K562 (cell line): Measurements from ENCODE around the gene SLC8A2. TPM values are rescaled to one million over a fixed set of nuclear protein-coding genes. Genes with fewer than 3 reads are reported as not detected.

Source experiments
- ATAC-seq: fragments of 200-7000 bp; cut with Tn5 transposase; 3 replicates; pipeline ENCODE4 v1.9.1; 2020; ENCODE audit warnings: moderate library complexity
- BruUV-seq: library from RNA; stranded (reverse); fragments of 400-500 nt; replicated peaks from 2 replicates; lab custom pipeline; 2021; lab: Mats Ljungman, UMichigan
- CTCF ChIA-PET: fragments of 300-600 bp; formaldehyde crosslinking; extraction: SDS; loops from one replicate; lab custom pipeline; 2021; ENCODE audit warnings: low intra/inter-chr PET ratio; lab: Yijun Ruan, JAX
- POLR2A ChIA-PET: fragments of 300-600, 350-650 bp; sonication (Branson Sonifier 250); formaldehyde crosslinking; extraction: SDS; loops from one replicate; lab custom pipeline; 2021; ENCODE audit warnings: antibody characterized with exemption, inconsistent platforms; lab: Yijun Ruan, JAX
- DNase-seq, 4 experiments: peaks; one replicate each; pipeline versions ENCODE4 v3.0.0 to v3.0.0-alpha.2; 2011 to 2018; ENCODE audit warnings: low spot score in 3 of 4, mixed read lengths in 3 of 4; ENCODE audit errors: extremely low read depth in 1 of 4
- FAIRE-seq: peaks from 2 replicates; lab custom pipeline; 2011; peaks lifted over from hg19 to GRCh38; lab: Jason Lieb, UNC
- H2AFZ ChIP-seq: 2 replicates; pipeline ENCODE4 v1.6.0; 2011; ENCODE audit warnings: low read depth, low read length, control low read depth, inconsistent platforms
- H3K27ac ChIP-seq: fragments of 200-600 bp; 3 replicates; pipeline ENCODE4 v1.8.0; 2011; ENCODE audit warnings: low read depth, mild to moderate bottlenecking, control low read depth, inconsistent platforms, low read length, moderate library complexity, mixed read lengths; ENCODE audit errors: extremely low read depth
- H3K27me3 ChIP-seq, 2 experiments: fragments of 300-600 bp in 1 of 2; 2 replicates in 1 of 2; 3 replicates in 1 of 2; pipeline versions ENCODE4 v1.6.0 to v1.8.0; 2011; ENCODE audit warnings: inconsistent platforms in 2 of 2, low read length in 2 of 2, mild to moderate bottlenecking in 1 of 2, mixed read lengths in 1 of 2, moderate library complexity in 1 of 2; ENCODE audit not compliant: control insufficient read depth in 2 of 2, insufficient read depth in 2 of 2
- H3K36me3 ChIP-seq: fragments of 300-600 bp; 3 replicates; pipeline ENCODE4 v1.8.0; 2011; ENCODE audit warnings: mild to moderate bottlenecking, low read length, inconsistent platforms; ENCODE audit not compliant: control insufficient read depth, insufficient read depth
- H3K4me1 ChIP-seq, 2 experiments: fragments of 200-600 bp in 1 of 2; replicated peaks in 1 of 2; 2 replicates in 1 of 2; 3 replicates in 1 of 2; pipeline versions ENCODE4 v1.5.1 to v1.8.0; 2011; ENCODE audit warnings: inconsistent platforms in 2 of 2, low read length in 2 of 2, mild to moderate bottlenecking in 1 of 2, mixed read lengths in 1 of 2, moderate library complexity in 1 of 2; ENCODE audit not compliant: control insufficient read depth in 2 of 2, insufficient read depth in 2 of 2
- H3K4me2 ChIP-seq: 2 replicates; pipeline ENCODE4 v1.6.1; 2011; ENCODE audit warnings: low read length, control low read depth, inconsistent platforms, mixed read lengths; ENCODE audit not compliant: insufficient read depth
- H3K4me3 ChIP-seq: fragments of 200-600 bp; sonication (generic), shearing (Covaris generic); 2 replicates; pipeline ENCODE4 v1.5.1; 2016; ENCODE audit warnings: control low read depth, inconsistent platforms
- H3K79me2 ChIP-seq: fragments of 200-600 bp; 3 replicates; pipeline ENCODE4 v1.8.0; 2011; ENCODE audit warnings: low read length, inconsistent platforms; ENCODE audit not compliant: control insufficient read depth, insufficient read depth
- H3K9ac ChIP-seq, 2 experiments: 2 replicates each; pipeline versions ENCODE4 v1.6.0 to v1.6.1; 2011; ENCODE audit warnings: low read depth in 2 of 2, low read length in 2 of 2, control low read depth in 1 of 2, inconsistent platforms in 1 of 2, mild to moderate bottlenecking in 1 of 2, mixed read lengths in 1 of 2; ENCODE audit not compliant: insufficient read depth in 1 of 2
- H3K9me1 ChIP-seq: one replicate; pipeline ENCODE4 v1.6.0; 2011; ENCODE audit warnings: inconsistent platforms, mild to moderate bottlenecking, low read length, moderate library complexity; ENCODE audit not compliant: control insufficient read depth, insufficient read depth
- H3K9me3 ChIP-seq: replicated peaks from 2 replicates; pipeline ENCODE4 v1.5.1; 2011; ENCODE audit warnings: low read depth, low read length, inconsistent platforms; ENCODE audit not compliant: control insufficient read depth, insufficient read depth
- H4K20me1 ChIP-seq: replicated peaks from 2 replicates; pipeline ENCODE4 v1.6.1; 2011; ENCODE audit warnings: low read length, inconsistent platforms, mixed read lengths; ENCODE audit not compliant: control insufficient read depth, insufficient read depth
- BHLHE40 ChIP-seq: IDR thresholded peaks from 2 replicates; pipeline ENCODE4 v1.6.1; 2011; ENCODE audit warnings: low read length, improper control_type of control experiment
- CBFB ChIP-seq: sonication (generic); formaldehyde crosslinking; IDR thresholded peaks from 2 replicates; pipeline ENCODE4 v1.4.0; 2020; ENCODE audit warnings: mild to moderate bottlenecking, missing genetic modification reagents
- ETV6 ChIP-seq, 3 experiments: fragments of 150-350 bp in 1 of 3; sonication (generic) in 1 of 3; formaldehyde crosslinking in 1 of 3; IDR thresholded peaks; 2 replicates each; pipeline versions ENCODE4 v1.6.1 to v1.8.0; 2014 to 2022; ENCODE audit warnings: borderline replicate concordance in 2 of 3, low read depth in 2 of 3, antibody characterized with exemption in 1 of 3, low read length in 1 of 3, mild to moderate bottlenecking in 1 of 3, missing genetic modification reagents in 1 of 3
- IFI16 ChIP-seq: fragments of 250-450 bp; sonication (Bioruptor Pico); IDR thresholded peaks from 2 replicates; pipeline ENCODE4 v2.1.2; 2022; ENCODE audit warnings: mild to moderate bottlenecking, inconsistent platforms
- KDM1A ChIP-seq, 2 experiments: fragments of 450-650 bp; IDR thresholded peaks; 2 replicates each; pipeline ENCODE4 v1.6.1; 2016; ENCODE audit warnings: mild to moderate bottlenecking in 2 of 2
- MAX ChIP-seq: sonication (generic); formaldehyde crosslinking; IDR thresholded peaks from 2 replicates; pipeline ENCODE4 v1.9.0; 2022; ENCODE audit warnings: mild to moderate bottlenecking, missing genetic modification reagents
- MITF ChIP-seq: IDR thresholded peaks from 2 replicates; pipeline ENCODE4 v1.6.1; 2014; ENCODE audit warnings: antibody characterized with exemption
- NRF1 ChIP-seq, 2 experiments: fragments of 450-650 bp; IDR thresholded peaks in 1 of 2; conservative IDR thresholded peaks in 1 of 2; 2 replicates each; pipeline ENCODE4 v1.6.1; 2014; ENCODE audit warnings: mild to moderate bottlenecking in 2 of 2
- YY1 ChIP-seq, 3 experiments: IDR thresholded peaks; 2 replicates each; pipeline ENCODE4 v1.6.1; 2011; ENCODE audit warnings: low read length in 2 of 3, mild to moderate bottlenecking in 2 of 3, moderate library complexity in 2 of 3, borderline replicate concordance in 1 of 3, control low read depth in 1 of 3, low read depth in 1 of 3; ENCODE audit not compliant: insufficient read depth in 3 of 3, insufficient replicate concordance in 2 of 3, control insufficient read depth in 1 of 3, insufficient read length in 1 of 3; ENCODE audit errors: extremely low read depth in 1 of 3
- ZNF639 ChIP-seq, 2 experiments: fragments of 200-800 bp in 1 of 2; sonication (Bioruptor generic) in 1 of 2; sonication (generic) in 1 of 2; formaldehyde crosslinking in 1 of 2; IDR thresholded peaks in 1 of 2; conservative IDR thresholded peaks in 1 of 2; 2 replicates each; pipeline versions ENCODE4 v1.5.0 to v1.6.1; 2016 to 2020; ENCODE audit warnings: missing compliant biosample characterization in 1 of 2, missing genetic modification characterization in 1 of 2, missing genetic modification reagents in 1 of 2
- WGBS: fragments of 100-300 bp; shearing (Covaris generic); methylation state at CpG from one replicate; pipeline ENCODE4 v1.1.6; 2016; ENCODE audit warnings: low coverage, mixed read lengths; ENCODE audit not compliant: insufficient coverage; ENCODE audit errors: missing lambda C conversion rate; 5-methylcytosine and 5-hydroxymethylcytosine counted together
- in situ Hi-C: fragments of 300-500 bp; cut with MboI; formaldehyde crosslinking; loops from 4 replicates; pipeline ENCODE4 v1.15.0; 2018; ENCODE audit warnings: inconsistent platforms, mixed read lengths
- intact Hi-C: fragments of 100-400 bp; cut with micrococcal nuclease; formaldehyde crosslinking; loops from 2 replicates; pipeline ENCODE4 v1.14.2; 2022
- polyA plus RNA-seq, 8 experiments: library from polyadenylated mRNA; depleted of rRNA in 4 of 8; stranded (reverse) in 5 of 8; unstranded in 3 of 8; fragments of >200 nt; fragmentation: Nextera tagmentation in 2 of 8; fragmentation: Illumina TruSeq in 1 of 8; extraction: Ambion mirVana in 2 of 8; extraction: Trizol in 1 of 8; gene quantifications; 2 replicates each; pipeline versions ENCODE4 v1.2.1 to v1.2.3, GENCODE V29; 2011 to 2014; ENCODE audit warnings: inconsistent platforms in 1 of 8, missing spikeins in 1 of 8
- total RNA-seq, 7 experiments: library from RNA; depleted of rRNA in 6 of 7; stranded (reverse); fragments of >200 nt in 6 of 7; fragmentation: Illumina TruSeq in 2 of 7; extraction: Trizol in 2 of 7; gene quantifications; 2 replicates each; pipeline versions ENCODE4 v1.2.1 to v1.2.3, GENCODE V29; 2011 to 2021; ENCODE audit warnings: low replicate concordance in 1 of 7

SLC8A2 gene
- total and polyA plus RNA-seq, 9 of the 15 experiments (the other 6 are each of a cell fraction or from before 2014, with no cell fraction given): 0.07 to 0.66 (median 0.24) TPM; not detected in 3

- intact Hi-C loops: no loop called here
- Histone ChIP-seq H3K36me3 (no peaks in the 10 kb centered on the region), H3K4me1 (peaks cover 0 to 9% of the 10 kb centered on the region in 2 experiments; a peak in 1 of 5 replicates), H3K9me3 (no peaks in the 10 kb centered on the region), H3K27ac (no peak overlapping the region; the same call in 2 of the 3 replicates)
- ATAC-seq (no peak), DNase-seq (no peak)
- no TSS peak for BruUV-seq
- 10% methylated on average over 14 of the region's 14 CpGs for whole genome bisulfite sequencing
- TF ChIP-seq BHLHE40: 0 out of 2 replicates have a peak, but pooled peaks have one; percentile 20
- TF ChIP-seq YY1 (IDR thresholded peaks at IDR 0.05; ENCODE audit: borderline replicate concordance in 1 of 3, control insufficient read depth in 1 of 3, extremely low read depth in 1 of 3, insufficient read depth in 3 of 3, insufficient read length in 1 of 3, insufficient replicate concordance in 2 of 3, low read depth in 1 of 3, low read length in 2 of 3): no peak
- 0 out of 2 replicates have a peak, but pooled peaks have one; percentile 19 for TF ChIP-seq CBFB (CRISPR knock-in tag)
- peak; percentile 17; the same call in 1 of the 2 replicates for TF ChIP-seq MAX (CRISPR knock-in tag)
- no peak for TF ChIP-seq IFI16 (CRISPR knock-in tag)
- TF ChIP-seq MITF: no peak
- no peak for TF ChIP-seq ETV6 (IDR thresholded peaks at IDR 0.05; ENCODE audit: borderline replicate concordance in 1 of 2, low read depth in 2 of 2, low read length in 1 of 2)
- no peak for TF ChIP-seq ETV6 (CRISPR knock-in tag; IDR thresholded peaks at IDR 0.05; ENCODE audit: borderline replicate concordance)
- peak in 1 of 2 experiments; percentile 88; a peak in 2 of 4 replicates for TF ChIP-seq KDM1A (IDR thresholded peaks at IDR 0.05)
- no peak for TF ChIP-seq ZNF639 (CRISPR knock-in tag; conservative IDR thresholded peaks at IDR 0.05 in 1 of 2, IDR thresholded peaks at IDR 0.05 in 1 of 2)
- peak; percentile 15 to 43; a peak in 1 of 4 replicates for TF ChIP-seq NRF1 (conservative IDR thresholded peaks at IDR 0.05 in 1 of 2, IDR thresholded peaks at IDR 0.05 in 1 of 2)
- TF ChIP-seq, all 486 proteins: peak for 5
- H4K20me1 ChIP-seq: no peaks in the 10 kb centered on the region
- no peak overlapping the region for H3K4me2 ChIP-seq
- POLR2A ChIA-PET: interaction anchor here (0.9 kb wide), 1 partner anchor 12 kb away, joined by 7 read pairs; no protein-coding TSS in a partner anchor
- H3K9me1 ChIP-seq: no peaks in the 10 kb centered on the region
- no peak for FAIRE-seq
- in situ Hi-C loops: no loop called here
- H2AFZ ChIP-seq: no peak overlapping the region
- peaks cover 26 to 57% of the 10 kb centered on the region in 2 experiments for H3K27me3 ChIP-seq
- CTCF ChIA-PET: no interaction called here
- H3K79me2 ChIP-seq: no peaks in the 10 kb centered on the region
- no peak overlapping the region for H3K9ac ChIP-seq
- H3K4me3 ChIP-seq: no peak overlapping the region
Observed at GRCh38 chr19:47459477-47459876, 12.2 kb downstream of the SLC8A2 start.
